Right atrium auricular region (tissue), 2 donors: ENCODE data around the gene PXMP4. TPM values are rescaled to one million over a fixed set of nuclear protein-coding genes. Genes with fewer than 3 reads are reported as not detected.

ENCODE experiments used
- DNase-seq: peaks from one replicate; pipeline ENCODE4 v3.0.0-alpha.2; 2019; ENCODE audit warnings: low spot score
- H3K27ac ChIP-seq, 2 donors: fragments of 200-600 bp; sonication (generic); 1 replicate in 1 of 2; 2 replicates in 1 of 2; pipeline ENCODE4 v1.5.1; 2016 to 2019
- H3K27me3 ChIP-seq, 2 donors: fragments of 200-600 bp; sonication (generic); one replicate each; pipeline versions ENCODE4 v1.5.1 to v1.6.0; 2017 to 2019
- H3K36me3 ChIP-seq: fragments of 200-600 bp; sonication (generic); one replicate; pipeline ENCODE4 v1.5.1; 2016
- H3K4me1 ChIP-seq, 2 donors: fragments of 200-600 bp; sonication (generic); one replicate each; pipeline versions ENCODE4 v1.5.1 to v1.6.0; 2017 to 2019
- H3K4me3 ChIP-seq, 2 donors: fragments of 200-600 bp; sonication (generic); 1 replicate in 1 of 2; 2 replicates in 1 of 2; pipeline ENCODE4 v1.5.1; 2017 to 2019; ENCODE audit warnings: mild to moderate bottlenecking in 1 of 2, moderate library complexity in 1 of 2
- H3K9me3 ChIP-seq, 2 donors: fragments of 200-600 bp; sonication (generic); one replicate each; pipeline ENCODE4 v1.5.1; 2019
- CTCF ChIP-seq, 2 donors: fragments of 200-600 bp; sonication (generic); IDR thresholded peaks; one replicate each; pipeline ENCODE4 v1.5.1; 2019; ENCODE audit warnings: antibody characterized with exemption in 2 of 2
- total RNA-seq, 2 donors: library from RNA; depleted of rRNA; stranded (reverse); fragments of >200 nt; gene quantifications; one replicate each; pipeline ENCODE4 v1.1.0, GENCODE V29; 2016

Gene PXMP4
- total RNA-seq, 2 donors from 2014 or later, result 4.5 to 9.8 TPM

GRCh38 chr20:33670715-33671499 is 49.2 kb downstream of the PXMP4 start:
- no peak for DNase-seq
- no peak overlapping the region for H3K27ac ChIP-seq
- no peak overlapping the region for H3K4me3 ChIP-seq
- H3K9me3 ChIP-seq, result no peaks in the 10 kb centered on the region
- peaks cover 17% of the 10 kb centered on the region for H3K36me3 ChIP-seq
- no peaks in the 10 kb centered on the region for H3K27me3 ChIP-seq
- peaks cover 0 to 68% of the 10 kb centered on the region in 2 donors for H3K4me1 ChIP-seq
- TF ChIP-seq CTCF (IDR thresholded peaks at IDR 0.05), result no peak

- H3K27me3 ChIP-seq, result no peaks in the 10 kb centered on the region
- peaks cover 17% of the 10 kb centered on the region for H3K36me3 ChIP-seq
- peaks cover 0 to 63% of the 10 kb centered on the region in 2 donors for H3K4me1 ChIP-seq
- no peak for TF ChIP-seq CTCF (IDR thresholded peaks at IDR 0.05)
- no peak for DNase-seq
- H3K9me3 ChIP-seq, result no peaks in the 10 kb centered on the region
- no peak overlapping the region for H3K4me3 ChIP-seq
- H3K27ac ChIP-seq, result no peak overlapping the region
Observed at GRCh38 chr20:33669873-33670640, 50.1 kb downstream of the PXMP4 start.

- no peak overlapping the region for H3K27ac ChIP-seq
- peaks cover 17% of the 10 kb centered on the region for H3K36me3 ChIP-seq
- H3K4me3 ChIP-seq, result no peak overlapping the region
- TF ChIP-seq CTCF (IDR thresholded peaks at IDR 0.05), result no peak
- H3K27me3 ChIP-seq, result no peaks in the 10 kb centered on the region
- DNase-seq, result no peak
- H3K9me3 ChIP-seq, result no peaks in the 10 kb centered on the region
- H3K4me1 ChIP-seq, result peaks cover 0 to 61% of the 10 kb centered on the region in 2 donors
Observed at GRCh38 chr20:33669224-33669623, 50.9 kb downstream of the PXMP4 start.

- Histone ChIP-seq H3K4me3 (no peak overlapping the region), H3K9me3 (no peaks in the 10 kb centered on the region), H3K27ac (no peak overlapping the region), H3K27me3 (no peaks in the 10 kb centered on the region), H3K36me3 (peaks cover 17% of the 10 kb centered on the region), H3K4me1 (peaks cover 0 to 63% of the 10 kb centered on the region in 2 donors)
- no peak for DNase-seq
- TF ChIP-seq CTCF (IDR thresholded peaks at IDR 0.05), result no peak
Observed at GRCh38 chr20:33668466-33669155, 51.5 kb downstream of the PXMP4 start.

- H3K4me3 ChIP-seq, result peak overlapping the region; percentile 45 to 70
- TF ChIP-seq CTCF (IDR thresholded peaks at IDR 0.05), result peak; percentile 94 to 97
- peak overlapping the region; percentile 85 to 96 for H3K27ac ChIP-seq
- peak; percentile 83 for DNase-seq
- H3K4me1 ChIP-seq, result peaks cover 0 to 62% of the 10 kb centered on the region in 2 donors
- no peaks in the 10 kb centered on the region for H3K9me3 ChIP-seq
- H3K27me3 ChIP-seq, result no peaks in the 10 kb centered on the region
- peaks cover 17% of the 10 kb centered on the region for H3K36me3 ChIP-seq
Observed at GRCh38 chr20:33667676-33668465, 52.2 kb downstream of the PXMP4 start.
